OCI-LY7 (cell line): Measurements from ENCODE around the gene ARHGAP9. TPM values are rescaled to one million over a fixed set of nuclear protein-coding genes. Genes with fewer than 3 reads are reported as not detected.
A peak's percentile ranks its signal among the peaks of the same experiment; 100 is the strongest.
"Not testable (repeated sequence)": the region's sequence is repeated elsewhere in the genome, so short reads cannot be mapped to it uniquely, and the experiment has no call there.

Experiments
- BruUV-seq: library from RNA; stranded (reverse); fragments of 400-500 nt; replicated peaks from 2 replicates; lab custom pipeline; 2021; lab: Mats Ljungman, UMichigan
- CTCF ChIA-PET: fragments of 300-600 bp; sonication (Branson Sonifier 250); formaldehyde crosslinking; loops from one replicate; lab custom pipeline; 2022; ENCODE audit warnings: antibody characterized with exemption; ENCODE audit not compliant: unreplicated experiment; lab: Charles Lee
- POLR2A ChIA-PET: fragments of 300-600 bp; sonication (Branson Sonifier 250); formaldehyde crosslinking; loops from one replicate; lab custom pipeline; 2022; ENCODE audit warnings: antibody characterized with exemption; lab: Charles Lee
- DNase-seq: peaks from one replicate; pipeline ENCODE4 v3.0.0-alpha.2; 2015; ENCODE audit warnings: low spot score
- H2AFZ ChIP-seq: fragments of 200-600 bp; sonication (generic), shearing (Covaris generic); 2 replicates; pipeline ENCODE4 v1.6.1; 2014; ENCODE audit warnings: mild to moderate bottlenecking, antibody characterized with exemption, low read length, moderate library complexity
- H3K27ac ChIP-seq: fragments of 200-600 bp; sonication (generic); 2 replicates; pipeline ENCODE4 v1.5.1; 2014; ENCODE audit warnings: mixed run types, low read depth, mild to moderate bottlenecking, moderate library complexity, low read length, inconsistent platforms; ENCODE audit not compliant: poor library complexity, severe bottlenecking
- H3K36me3 ChIP-seq: fragments of 200-600 bp; sonication (generic); 2 replicates; pipeline ENCODE4 v1.6.1; 2014; ENCODE audit warnings: mild to moderate bottlenecking, antibody characterized with exemption, low read length, moderate library complexity, mixed read lengths; ENCODE audit not compliant: insufficient read depth
- H3K4me1 ChIP-seq: fragments of 200-600 bp; sonication (generic); 2 replicates; pipeline ENCODE4 v1.5.1; 2014; ENCODE audit warnings: mild to moderate bottlenecking, low read length; ENCODE audit not compliant: insufficient read depth, poor library complexity, severe bottlenecking
- H3K4me2 ChIP-seq: fragments of 200-600 bp; sonication (generic); 2 replicates; pipeline ENCODE4 v1.6.1; 2014; ENCODE audit warnings: mild to moderate bottlenecking, low read length
- H3K4me3 ChIP-seq: fragments of 200-600 bp; sonication (generic); 2 replicates; pipeline ENCODE4 v1.5.1; 2014; ENCODE audit warnings: mild to moderate bottlenecking, low read depth, low read length; ENCODE audit not compliant: poor library complexity, severe bottlenecking
- H3K79me2 ChIP-seq: fragments of 200-600 bp; sonication (generic); 2 replicates; pipeline ENCODE4 v1.6.1; 2016; ENCODE audit warnings: low read depth, mild to moderate bottlenecking, low read length, moderate library complexity, mixed read lengths; ENCODE audit not compliant: insufficient read depth
- H3K9me2 ChIP-seq: fragments of 200-600 bp; sonication (generic); 2 replicates; pipeline ENCODE4 v1.6.1; 2016; ENCODE audit warnings: mild to moderate bottlenecking, low read length, mixed read lengths; ENCODE audit not compliant: insufficient read depth
- H3K9me3 ChIP-seq: fragments of 200-600 bp; sonication (generic); 2 replicates; pipeline ENCODE4 v1.6.1; 2014; ENCODE audit warnings: mild to moderate bottlenecking, mixed run types, low read length, mixed read lengths
- H4K20me1 ChIP-seq: fragments of 200-600 bp; sonication (generic); 2 replicates; pipeline ENCODE4 v1.6.1; 2014; ENCODE audit warnings: mild to moderate bottlenecking, antibody characterized with exemption, low read length, moderate library complexity, mixed read lengths; ENCODE audit not compliant: insufficient read depth
- CTCF ChIP-seq: fragments of 200-600 bp; sonication (generic); conservative IDR thresholded peaks from 2 replicates; pipeline ENCODE4 v1.5.1; 2014; ENCODE audit warnings: mild to moderate bottlenecking, antibody characterized with exemption, low read length, moderate library complexity, mixed read lengths
- EZH2phosphoT487 ChIP-seq: fragments of 200-600 bp; sonication (generic); IDR thresholded peaks from 2 replicates; pipeline ENCODE4 v1.6.1; 2018; ENCODE audit warnings: low read depth, borderline replicate concordance, mild to moderate bottlenecking, mixed run types, antibody characterized with exemption, low read length, moderate library complexity, mixed read lengths
- intact Hi-C: fragments of 100-400 bp; cut with micrococcal nuclease; formaldehyde crosslinking; loops from one replicate; pipeline ENCODE4 v1.10.0; 2022; ENCODE audit not compliant: unreplicated experiment
- total RNA-seq, 2 experiments: library from RNA; depleted of rRNA in 1 of 2; stranded (reverse); fragments of >200 nt in 1 of 2; shearing (Covaris generic) in 1 of 2; gene quantifications; 2 replicates each; pipeline ENCODE4 v1.2.3, GENCODE V29; 2014 to 2022

ARHGAP9 gene
- total RNA-seq, 2 experiments from 2014 or later: 66.2 to 111 TPM

- H3K9me2 ChIP-seq: no peaks in the 10 kb centered on the region
- peak overlapping the region; percentile 10 for H3K27ac ChIP-seq
- no peak overlapping the region for H2AFZ ChIP-seq
- peaks cover 23% of the 10 kb centered on the region for H3K79me2 ChIP-seq
- H3K4me1 ChIP-seq: peaks cover 15% of the 10 kb centered on the region
- peaks cover 94% of the 10 kb centered on the region for H3K36me3 ChIP-seq
- peaks cover 10% of the 10 kb centered on the region for H4K20me1 ChIP-seq
- H3K4me3 ChIP-seq: no peak overlapping the region
- H3K9me3 ChIP-seq: no peaks in the 10 kb centered on the region
- BruUV-seq: no TSS peak
- intact Hi-C loops: no loop called here
- no peak for DNase-seq
- TF ChIP-seq CTCF: no peak
- no peak for TF ChIP-seq EZH2phosphoT487
- POLR2A ChIA-PET: interaction anchor here (0.6 to 1.8 kb wide), 3 partner anchors 10 to 289 kb away, joined by 5 to 11 read pairs (median 6); no protein-coding TSS in a partner anchor
- no peak overlapping the region for H3K4me2 ChIP-seq
- CTCF ChIA-PET: no interaction called here
Measured at GRCh38 chr12:57515408-57515933, 35.8 kb upstream of the ARHGAP9 start.

- H3K27ac ChIP-seq: no peak overlapping the region
- TF ChIP-seq CTCF (no peak), EZH2phosphoT487 (no peak)
- H3K4me1 ChIP-seq: peaks cover 15% of the 10 kb centered on the region
- DNase-seq: no peak
- H3K9me3 ChIP-seq: no peaks in the 10 kb centered on the region
- H4K20me1 ChIP-seq: peaks cover 10% of the 10 kb centered on the region
- H3K36me3 ChIP-seq: peaks cover 96% of the 10 kb centered on the region
- intact Hi-C loops: no loop called here
- CTCF ChIA-PET: no interaction called here
- BruUV-seq: no TSS peak
- H3K79me2 ChIP-seq: peaks cover 20% of the 10 kb centered on the region
- no peak overlapping the region for H3K4me3 ChIP-seq
- POLR2A ChIA-PET: interaction anchor here (0.6 to 1.8 kb wide), 3 partner anchors 10 to 288 kb away, joined by 5 to 11 read pairs (median 6); no protein-coding TSS in a partner anchor
- no peaks in the 10 kb centered on the region for H3K9me2 ChIP-seq
- H3K4me2 ChIP-seq: no peak overlapping the region
- H2AFZ ChIP-seq: no peak overlapping the region
Measured at GRCh38 chr12:57514720-57515407, 35.2 kb upstream of the ARHGAP9 start.

- H3K9me2 ChIP-seq, intact Hi-C loops, H3K4me2 ChIP-seq, DNase-seq, H4K20me1 ChIP-seq, H3K27ac ChIP-seq, H2AFZ ChIP-seq, CTCF ChIA-PET, H3K9me3 ChIP-seq, BruUV-seq, H3K4me3 ChIP-seq: not testable (repeated sequence)
- H3K36me3 ChIP-seq: peaks cover 96% of the 10 kb centered on the region
- POLR2A ChIA-PET: interaction anchor here (0.9 to 1.8 kb wide), 2 partner anchors 9 to 12 kb away, joined by 5 to 11 read pairs; no protein-coding TSS in a partner anchor
- H3K79me2 ChIP-seq: peaks cover 13% of the 10 kb centered on the region
- peaks cover 12% of the 10 kb centered on the region for H3K4me1 ChIP-seq
Measured at GRCh38 chr12:57514246-57514645, 34.6 kb upstream of the ARHGAP9 start.

- H2AFZ ChIP-seq, H3K9me3 ChIP-seq, BruUV-seq, DNase-seq, intact Hi-C loops, H4K20me1 ChIP-seq, H3K9me2 ChIP-seq, H3K4me1 ChIP-seq, H3K79me2 ChIP-seq, H3K27ac ChIP-seq, H3K4me2 ChIP-seq, H3K4me3 ChIP-seq, CTCF ChIA-PET: not testable (repeated sequence)
- H3K36me3 ChIP-seq: peaks cover 96% of the 10 kb centered on the region
- POLR2A ChIA-PET: interaction anchor here (0.5 to 0.9 kb wide), 2 partner anchors 11 to 23 kb away, joined by 5 read pairs; no protein-coding TSS in a partner anchor
Measured at GRCh38 chr12:57513677-57514076, 34.0 kb upstream of the ARHGAP9 start.
